BLaER1 (cell line): ENCODE results near the gene TNPO2.

ENCODE experiments used
- H3K27ac ChIP-seq: shearing (Covaris generic); formaldehyde crosslinking; 2 replicates; pipeline ENCODE4 v1.8.1; 2022
- H3K27me3 ChIP-seq: shearing (Covaris generic); formaldehyde crosslinking; 2 replicates; pipeline ENCODE4 v1.8.1; 2022
- H3K36me3 ChIP-seq: shearing (Covaris generic); formaldehyde crosslinking; 2 replicates; pipeline ENCODE4 v1.8.1; 2022
- H3K4me1 ChIP-seq: shearing (Covaris generic); formaldehyde crosslinking; 2 replicates; pipeline ENCODE4 v1.8.1; 2022
- H3K4me2 ChIP-seq: shearing (Covaris generic); formaldehyde crosslinking; 2 replicates; pipeline ENCODE4 v1.8.1; 2022
- H3K4me3 ChIP-seq: shearing (Covaris generic); formaldehyde crosslinking; 2 replicates; pipeline ENCODE4 v1.8.1; 2022
- H3K9ac ChIP-seq: shearing (Covaris generic); formaldehyde crosslinking; 2 replicates; pipeline ENCODE4 v1.8.1; 2022
- H3K9me3 ChIP-seq: shearing (Covaris generic); formaldehyde crosslinking; 2 replicates; pipeline ENCODE4 v1.8.1; 2022
- H4K20me1 ChIP-seq: shearing (Covaris generic); formaldehyde crosslinking; 2 replicates; pipeline ENCODE4 v1.8.1; 2022
- Cebpa-rat ChIP-seq: shearing (Covaris generic); IDR thresholded peaks from 2 replicates; pipeline ENCODE4 v1.8.1; 2022

TNPO2 gene

GRCh38 chr19:12696366-12697335 lies 27.1 kb downstream of the TNPO2 start, which contains the start of gene FBXW9:
Gene FBXW9, minus strand, starts transcription at chr19:12696631. Its CDS starts 50 bp downstream, at chr19:12696581.
- no peaks in the 10 kb centered on the region for H3K27me3 ChIP-seq
- peaks cover 26% of the 10 kb centered on the region for H4K20me1 ChIP-seq
- peak within 1 kb of the TSS; percentile 80 for H3K9ac ChIP-seq
- H3K9me3 ChIP-seq = no peaks in the 10 kb centered on the region
- H3K4me2 ChIP-seq = peak within 1 kb of the TSS; percentile 97
- H3K36me3 ChIP-seq = peaks cover 46% of the 10 kb centered on the region
- peak within 1 kb of the TSS; percentile 90 for H3K4me3 ChIP-seq
- peak within 1 kb of the TSS; percentile 75 for H3K27ac ChIP-seq
- peaks cover 35% of the 10 kb centered on the region for H3K4me1 ChIP-seq
- no peak for TF ChIP-seq Cebpa-rat

GRCh38 chr19:12695997-12696365 lies 27.8 kb downstream of the TNPO2 start:
- TF ChIP-seq Cebpa-rat = no peak
- peak overlapping the region; percentile 75 for H3K27ac ChIP-seq
- H3K4me3 ChIP-seq = peak overlapping the region; percentile 90
- peak overlapping the region; percentile 97 for H3K4me2 ChIP-seq
- no peaks in the 10 kb centered on the region for H3K9me3 ChIP-seq
- peaks cover 45% of the 10 kb centered on the region for H3K36me3 ChIP-seq
- H3K27me3 ChIP-seq = no peaks in the 10 kb centered on the region
- peaks cover 20% of the 10 kb centered on the region for H4K20me1 ChIP-seq
- peaks cover 42% of the 10 kb centered on the region for H3K4me1 ChIP-seq
- H3K9ac ChIP-seq = peak overlapping the region; percentile 80

GRCh38 chr19:12695514-12695913 lies 28.2 kb downstream of the TNPO2 start:
- peak overlapping the region; percentile 97 for H3K4me2 ChIP-seq

GRCh38 chr19:12695096-12695495 lies 28.6 kb downstream of the TNPO2 start:
- H3K9ac ChIP-seq = no peak overlapping the region
- peaks cover 18% of the 10 kb centered on the region for H4K20me1 ChIP-seq
- H3K36me3 ChIP-seq = peaks cover 38% of the 10 kb centered on the region
- no peak for TF ChIP-seq Cebpa-rat
- H3K4me3 ChIP-seq = no peak overlapping the region
- H3K27me3 ChIP-seq = no peaks in the 10 kb centered on the region
- H3K9me3 ChIP-seq = no peaks in the 10 kb centered on the region
- peaks cover 51% of the 10 kb centered on the region for H3K4me1 ChIP-seq
- no peak overlapping the region for H3K27ac ChIP-seq
- H3K4me2 ChIP-seq = peak overlapping the region; percentile 97

More at GRCh38 chr19:12695514-12695913, 28.2 kb downstream of the TNPO2 start:
- Histone ChIP-seq H4K20me1 (peaks cover 20% of the 10 kb centered on the region), H3K27me3 (no peaks in the 10 kb centered on the region), H3K9ac (no peak overlapping the region; the same call in 1 of the 2 replicates), H3K27ac (no peak overlapping the region), H3K36me3 (peaks cover 42% of the 10 kb centered on the region), H3K4me1 (peaks cover 46% of the 10 kb centered on the region), H3K9me3 (no peaks in the 10 kb centered on the region), H3K4me3 (peak overlapping the region; percentile 90)
- TF ChIP-seq Cebpa-rat = no peak

- Histone ChIP-seq H3K9ac (no peak overlapping the region), H3K4me3 (no peak overlapping the region), H3K9me3 (no peaks in the 10 kb centered on the region), H4K20me1 (peaks cover 14% of the 10 kb centered on the region; the same call in 1 of the 2 replicates), H3K4me1 (peaks cover 55% of the 10 kb centered on the region), H3K27ac (no peak overlapping the region), H3K36me3 (peaks cover 33% of the 10 kb centered on the region), H3K27me3 (no peaks in the 10 kb centered on the region), H3K4me2 (0 out of 2 replicates have a peak overlapping the region, but pooled peaks have one; percentile 97)
- TF ChIP-seq Cebpa-rat = no peak
These were observed 29.1 kb downstream of the TNPO2 start for GRCh38 chr19:12694641-12695040.

GRCh38 chr19:12692960-12693359 lies 30.8 kb downstream of the TNPO2 start:
- TF ChIP-seq Cebpa-rat = no peak
- H3K27ac ChIP-seq = no peak overlapping the region
- H3K4me1 ChIP-seq = peaks cover 65% of the 10 kb centered on the region
- no peak overlapping the region for H3K4me2 ChIP-seq
- no peak overlapping the region for H3K4me3 ChIP-seq
- no peak overlapping the region for H3K9ac ChIP-seq
- H3K36me3 ChIP-seq = peaks cover 16% of the 10 kb centered on the region
- no peaks in the 10 kb centered on the region for H3K27me3 ChIP-seq
- 0 out of 2 replicates have a peak, but pooled peaks cover under 1% of the 10 kb centered on the region for H4K20me1 ChIP-seq
- H3K9me3 ChIP-seq = no peaks in the 10 kb centered on the region

GRCh38 chr19:12689581-12690216 lies 34.0 kb downstream of the TNPO2 start:
- H4K20me1 ChIP-seq = no peaks in the 10 kb centered on the region
- no peak for TF ChIP-seq Cebpa-rat
- H3K27ac ChIP-seq = peak overlapping the region; percentile 88
- H3K9ac ChIP-seq = peak overlapping the region; percentile 82
- H3K4me1 ChIP-seq = peaks cover 66% of the 10 kb centered on the region
- H3K27me3 ChIP-seq = no peaks in the 10 kb centered on the region
- peak overlapping the region; percentile 74 for H3K4me3 ChIP-seq
- H3K36me3 ChIP-seq = peaks cover 14% of the 10 kb centered on the region
- H3K9me3 ChIP-seq = no peaks in the 10 kb centered on the region
- H3K4me2 ChIP-seq = peak overlapping the region; percentile 98

GRCh38 chr19:12689012-12689411 lies 34.7 kb downstream of the TNPO2 start:
- peaks cover 66% of the 10 kb centered on the region for H3K4me1 ChIP-seq
- peak overlapping the region; percentile 88 for H3K27ac ChIP-seq
- H3K36me3 ChIP-seq = peaks cover 14% of the 10 kb centered on the region
- no peaks in the 10 kb centered on the region for H3K9me3 ChIP-seq
- H3K27me3 ChIP-seq = no peaks in the 10 kb centered on the region
- H4K20me1 ChIP-seq = no peaks in the 10 kb centered on the region
- H3K4me2 ChIP-seq = peak overlapping the region; percentile 98
- H3K9ac ChIP-seq = peak overlapping the region; percentile 82
- TF ChIP-seq Cebpa-rat = no peak
- H3K4me3 ChIP-seq = peak overlapping the region; percentile 74

- H3K9ac ChIP-seq = peak within 1 kb of the TSS; percentile 82
- H3K4me1 ChIP-seq = peaks cover 70% of the 10 kb centered on the region
- no peak for TF ChIP-seq Cebpa-rat
- no peaks in the 10 kb centered on the region for H3K9me3 ChIP-seq
- no peaks in the 10 kb centered on the region for H3K27me3 ChIP-seq
- peak within 1 kb of the TSS; percentile 88 for H3K27ac ChIP-seq
- no peaks in the 10 kb centered on the region for H4K20me1 ChIP-seq
- peaks cover 9% of the 10 kb centered on the region for H3K36me3 ChIP-seq
- H3K4me2 ChIP-seq = peak within 1 kb of the TSS; percentile 98
- peak within 1 kb of the TSS; percentile 74 for H3K4me3 ChIP-seq
These were observed 36.1 kb downstream of the TNPO2 start, which contains the start of gene GNG14 for GRCh38 chr19:12687496-12688196. Gene GNG14, plus strand, starts transcription at chr19:12687998. Its CDS starts 51 bp downstream, at chr19:12688049.
